GM12878 (cell line): ENCODE measurements around the gene SUPT3H. TPM values are rescaled to one million over a fixed set of nuclear protein-coding genes. Genes with fewer than 3 reads are reported as not detected.

ENCODE experiments used
- ATAC-seq: fragments of 200-7000 bp; cut with Tn5 transposase; 3 replicates; pipeline ENCODE4 v1.9.1; 2020; ENCODE audit warnings: mild to moderate bottlenecking, moderate library complexity
- BruUV-seq: library from RNA; stranded (reverse); fragments of 400-500 nt; replicated peaks from 2 replicates; lab custom pipeline; 2021; lab: Mats Ljungman, UMichigan
- CTCF ChIA-PET: fragments of 300-600 bp; sonication (Branson Sonifier 250); formaldehyde crosslinking; extraction: SDS; loops from one replicate; lab custom pipeline; 2021; ENCODE audit warnings: inconsistent platforms; lab: Yijun Ruan, JAX
- POLR2A ChIA-PET: fragments of 350-600 bp; formaldehyde crosslinking; extraction: SDS; loops from one replicate; lab custom pipeline; 2021; ENCODE audit warnings: inconsistent platforms; lab: Charles Lee
- RAD21 ChIA-PET: fragments of 300-600 bp; sonication (Branson Sonifier 250); formaldehyde crosslinking; loops from one replicate; lab custom pipeline; 2023; ENCODE audit warnings: antibody characterized with exemption; ENCODE audit not compliant: unreplicated experiment; lab: Charles Lee
- SMC1A ChIA-PET: fragments of 300-600 bp; sonication (Branson Sonifier 250); formaldehyde crosslinking; loops from one replicate; lab custom pipeline; 2023; ENCODE audit not compliant: unreplicated experiment, uncharacterized antibody; lab: Charles Lee
- DNase-seq: peaks from one replicate; pipeline ENCODE4 v3.0.0-alpha.2; 2011; ENCODE audit warnings: low read depth, low spot score
- FAIRE-seq: peaks from 3 replicates; lab custom pipeline; 2011; peaks lifted over from hg19 to GRCh38; lab: Jason Lieb, UNC
- H2AFZ ChIP-seq: 2 replicates; pipeline ENCODE4 v1.6.0; 2011; ENCODE audit warnings: low read depth, low read length, control low read depth; ENCODE audit not compliant: control insufficient read depth
- H3K27ac ChIP-seq: 2 replicates; pipeline ENCODE4 v1.5.1; 2011; ENCODE audit warnings: control low read depth; ENCODE audit not compliant: control insufficient read depth, insufficient read depth
- H3K27me3 ChIP-seq, 2 experiments: replicated peaks in 1 of 2; 2 replicates each; pipeline versions ENCODE4 v1.6.0 to v1.6.1; 2011; ENCODE audit warnings: low read length in 1 of 2; ENCODE audit not compliant: control insufficient read depth in 2 of 2, insufficient read depth in 2 of 2
- H3K36me3 ChIP-seq, 2 experiments: 2 replicates each; pipeline ENCODE4 v1.5.1; 2011; ENCODE audit warnings: low read length in 1 of 2; ENCODE audit not compliant: control insufficient read depth in 2 of 2, insufficient read depth in 2 of 2
- H3K4me1 ChIP-seq: 2 replicates; pipeline ENCODE4 v1.6.1; 2011; ENCODE audit warnings: mild to moderate bottlenecking, low read length, moderate library complexity, mixed read lengths; ENCODE audit not compliant: control insufficient read depth, insufficient read depth
- H3K4me2 ChIP-seq: 2 replicates; pipeline ENCODE4 v1.6.0; 2011; ENCODE audit warnings: control low read depth; ENCODE audit not compliant: control insufficient read depth, insufficient read depth
- H3K4me3 ChIP-seq: fragments of 200-600 bp; sonication (generic); 2 replicates; pipeline ENCODE4 v1.5.1; 2016
- H3K79me2 ChIP-seq: 2 replicates; pipeline ENCODE4 v1.6.0; 2011; ENCODE audit warnings: low read length; ENCODE audit not compliant: control insufficient read depth, insufficient read depth
- H3K9ac ChIP-seq: 2 replicates; pipeline ENCODE4 v1.8.0; 2011; ENCODE audit warnings: low read length, control low read depth, mixed read lengths; ENCODE audit not compliant: control insufficient read depth, insufficient read depth
- H3K9me3 ChIP-seq: replicated peaks from 3 replicates; pipeline ENCODE4 v1.5.1; 2011; ENCODE audit warnings: mild to moderate bottlenecking, low read length; ENCODE audit not compliant: control insufficient read depth, insufficient read depth
- H4K20me1 ChIP-seq: 2 replicates; pipeline ENCODE4 v1.6.0; 2011; ENCODE audit not compliant: control insufficient read depth, insufficient read depth
- BHLHE40 ChIP-seq, 2 experiments: fragments of 450-650 bp in 1 of 2; IDR thresholded peaks; 2 replicates each; pipeline ENCODE4 v1.6.1; 2011 to 2017; ENCODE audit warnings: low read depth in 2 of 2, borderline replicate concordance in 1 of 2, improper control_type of control experiment in 1 of 2, low read length in 1 of 2, mild to moderate bottlenecking in 1 of 2
- CHD2 ChIP-seq: IDR thresholded peaks from 2 replicates; pipeline ENCODE4 v1.6.1; 2011; ENCODE audit warnings: low read depth, low read length, improper control_type of control experiment, borderline replicate concordance
- EED ChIP-seq: sonication (generic); IDR thresholded peaks from 2 replicates; pipeline ENCODE4 v1.6.1; 2016; ENCODE audit warnings: antibody characterized with exemption, low read depth
- FOS ChIP-seq: IDR thresholded peaks from 3 replicates; pipeline ENCODE4 v1.6.1; 2011; ENCODE audit warnings: borderline replicate concordance; ENCODE audit not compliant: insufficient read length; ENCODE audit errors: extremely low read depth
- whole genome bisulfite sequencing: methylation state at CpG from one replicate; pipeline ENCODE4 v1.1.6; 2016; ENCODE audit warnings: low lambda C conversion rate; ENCODE audit not compliant: insufficient replicate concordance, insufficient coverage; ENCODE audit errors: missing lambda C conversion rate; 5-methylcytosine and 5-hydroxymethylcytosine counted together
- in situ Hi-C: fragments of 300-500 bp; cut with MboI; formaldehyde crosslinking; loops from 9 replicates; pipeline ENCODE4 v1.14.3; 2018; ENCODE audit warnings: mixed read lengths
- intact Hi-C: fragments of 100-400 bp; cut with micrococcal nuclease; formaldehyde crosslinking; loops from one replicate; pipeline ENCODE4 v1.14.2; 2022; ENCODE audit not compliant: unreplicated experiment
- polyA plus RNA-seq, 11 experiments: library from polyadenylated mRNA; depleted of rRNA in 4 of 11; unstranded in 6 of 11; stranded (reverse) in 5 of 11; fragments of >200 nt; fragmentation: Nextera tagmentation in 4 of 11; fragmentation: Illumina TruSeq in 1 of 11; extraction: Ambion mirVana in 4 of 11; extraction: Trizol in 1 of 11; gene quantifications; 1 replicate in 1 of 11; 2 replicates in 10 of 11; pipeline versions ENCODE4 v1.2.1 to v1.2.3, GENCODE V29; 2011 to 2016; ENCODE audit warnings: inconsistent platforms in 2 of 11, missing spikeins in 2 of 11, low read depth in 1 of 11
- total RNA-seq, 4 experiments: library from RNA; depleted of rRNA in 3 of 4; stranded (reverse); fragments of >200 nt in 3 of 4; fragmentation: Illumina TruSeq in 1 of 4; extraction: Trizol in 1 of 4; gene quantifications; 2 replicates each; pipeline versions ENCODE4 v1.2.1 to v1.2.3, GENCODE V29; 2013 to 2021
- TF ChIP-seq, protein P1 (sequence below): fragments of 450-650 bp; formaldehyde crosslinking; IDR thresholded peaks from 2 replicates; pipeline ENCODE4 v1.4.0; 2020; ENCODE audit warnings: mild to moderate bottlenecking, moderate library complexity

The SUPT3H gene
- total and polyA plus RNA-seq, 10 of the 15 experiments (the other 5 are each of a cell fraction or from before 2014, with no cell fraction given), result 0.51 to 3.7 (median 2.0) TPM

DNA sequence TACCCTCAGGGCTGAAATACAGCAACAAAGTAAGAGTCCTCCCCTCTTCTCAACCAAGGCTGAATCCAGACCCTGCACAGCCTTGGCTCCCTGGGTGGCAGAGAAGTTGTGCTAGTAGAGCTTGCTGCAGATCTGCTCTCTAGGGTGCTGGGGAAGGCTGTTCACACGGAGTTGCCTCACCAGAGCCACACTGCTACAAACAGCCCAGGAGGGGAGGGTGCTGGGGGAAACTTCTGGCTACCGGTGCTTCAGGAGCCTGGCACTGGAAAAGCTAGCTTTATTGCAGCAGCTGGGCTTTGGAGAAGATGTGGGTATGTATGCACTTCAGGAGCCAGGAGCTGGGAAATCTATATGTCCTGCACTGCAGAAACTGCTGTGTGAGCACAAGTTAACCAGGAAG lies 37.6 kb upstream of the SUPT3H start:
- H3K27me3 ChIP-seq, result peaks cover 2 to 8% of the 10 kb centered on the region in 2 experiments; a peak in 3 of 4 replicates
- no peak for TF ChIP-seq BHLHE40 (IDR thresholded peaks at IDR 0.05; ENCODE audit: borderline replicate concordance in 1 of 2, low read depth in 2 of 2, low read length in 1 of 2)
- TF ChIP-seq, protein P1, sequence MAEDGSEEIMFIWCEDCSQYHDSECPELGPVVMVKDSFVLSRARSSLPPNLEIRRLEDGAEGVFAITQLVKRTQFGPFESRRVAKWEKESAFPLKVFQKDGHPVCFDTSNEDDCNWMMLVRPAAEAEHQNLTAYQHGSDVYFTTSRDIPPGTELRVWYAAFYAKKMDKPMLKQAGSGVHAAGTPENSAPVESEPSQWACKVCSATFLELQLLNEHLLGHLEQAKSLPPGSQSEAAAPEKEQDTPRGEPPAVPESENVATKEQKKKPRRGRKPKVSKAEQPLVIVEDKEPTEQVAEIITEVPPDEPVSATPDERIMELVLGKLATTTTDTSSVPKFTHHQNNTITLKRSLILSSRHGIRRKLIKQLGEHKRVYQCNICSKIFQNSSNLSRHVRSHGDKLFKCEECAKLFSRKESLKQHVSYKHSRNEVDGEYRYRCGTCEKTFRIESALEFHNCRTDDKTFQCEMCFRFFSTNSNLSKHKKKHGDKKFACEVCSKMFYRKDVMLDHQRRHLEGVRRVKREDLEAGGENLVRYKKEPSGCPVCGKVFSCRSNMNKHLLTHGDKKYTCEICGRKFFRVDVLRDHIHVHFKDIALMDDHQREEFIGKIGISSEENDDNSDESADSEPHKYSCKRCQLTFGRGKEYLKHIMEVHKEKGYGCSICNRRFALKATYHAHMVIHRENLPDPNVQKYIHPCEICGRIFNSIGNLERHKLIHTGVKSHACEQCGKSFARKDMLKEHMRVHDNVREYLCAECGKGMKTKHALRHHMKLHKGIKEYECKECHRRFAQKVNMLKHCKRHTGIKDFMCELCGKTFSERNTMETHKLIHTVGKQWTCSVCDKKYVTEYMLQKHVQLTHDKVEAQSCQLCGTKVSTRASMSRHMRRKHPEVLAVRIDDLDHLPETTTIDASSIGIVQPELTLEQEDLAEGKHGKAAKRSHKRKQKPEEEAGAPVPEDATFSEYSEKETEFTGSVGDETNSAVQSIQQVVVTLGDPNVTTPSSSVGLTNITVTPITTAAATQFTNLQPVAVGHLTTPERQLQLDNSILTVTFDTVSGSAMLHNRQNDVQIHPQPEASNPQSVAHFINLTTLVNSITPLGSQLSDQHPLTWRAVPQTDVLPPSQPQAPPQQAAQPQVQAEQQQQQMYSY, result no peak
- TF ChIP-seq CHD2, result no peak
- TF ChIP-seq EED, result no peak
- no peak for TF ChIP-seq FOS
- H4K20me1 ChIP-seq, result peaks cover 3% of the 10 kb centered on the region; the same call in 1 of the 2 replicates
- SMC1A ChIA-PET, result no interaction called here
- H3K4me3 ChIP-seq, result no peak overlapping the region
- 20% methylated on average over 2 of the region's 2 CpGs for WGBS
- in situ Hi-C loops, result loop anchor here (10.0 kb wide), 1 partner anchor 771 kb away; no protein-coding TSS in a partner anchor
- RAD21 ChIA-PET, result interaction anchor here (0.7 to 1.7 kb wide), 2 partner anchors 299 to 762 kb away, joined by 3 to 4 read pairs; no protein-coding TSS in a partner anchor
- H3K9me3 ChIP-seq, result no peaks in the 10 kb centered on the region
- CTCF ChIA-PET, result interaction anchor here (1.3 kb wide), 1 partner anchor 299 kb away, joined by 3 read pairs; no protein-coding TSS in a partner anchor
- no TSS peak for BruUV-seq
- H3K27ac ChIP-seq, result no peak overlapping the region
- no peaks in the 10 kb centered on the region for H3K79me2 ChIP-seq
- FAIRE-seq (no peak), ATAC-seq (no peak), DNase-seq (no peak)
- no peaks in the 10 kb centered on the region for H3K4me1 ChIP-seq
- no peak overlapping the region for H3K9ac ChIP-seq
- no peak overlapping the region for H2AFZ ChIP-seq
- H3K36me3 ChIP-seq, result no peaks in the 10 kb centered on the region
- no peak overlapping the region for H3K4me2 ChIP-seq
- POLR2A ChIA-PET, result no interaction called here
- intact Hi-C loops, result loop anchor here (10.0 kb wide), 2 partner anchors 331 to 781 kb away; no protein-coding TSS in a partner anchor
